Esophagus muscularis mucosa (tissue), 4 donors: ENCODE results near the gene TMED5. TPM values are rescaled to one million over a fixed set of nuclear protein-coding genes. Genes with fewer than 3 reads are reported as not detected.

Source experiments
- DNase-seq: peaks from one replicate; pipeline ENCODE4 v3.0.0-alpha.2; 2017; ENCODE audit errors: extremely low spot score
- H3K27ac ChIP-seq, 4 donors: fragments of 200-600 bp; sonication (generic); replicated peaks in 1 of 4; 1 replicate in 3 of 4; 2 replicates in 1 of 4; pipeline ENCODE4 v1.5.1; 2016 to 2019; ENCODE audit warnings: mild to moderate bottlenecking in 1 of 4
- H3K27me3 ChIP-seq, 4 donors: fragments of 200-600 bp; sonication (generic); one replicate each; pipeline versions ENCODE4 v1.5.1 to v1.6.0; 2016 to 2019
- H3K36me3 ChIP-seq, 4 donors: fragments of 200-600 bp; sonication (generic); one replicate each; pipeline ENCODE4 v1.5.1; 2016 to 2019
- H3K4me1 ChIP-seq, 4 donors: fragments of 200-600 bp; sonication (generic); one replicate each; pipeline ENCODE4 v1.5.1; 2016 to 2019
- H3K4me3 ChIP-seq, 4 donors: fragments of 200-600 bp; sonication (generic); 1 replicate in 2 of 4; 2 replicates in 2 of 4; pipeline ENCODE4 v1.5.1; 2016 to 2019; ENCODE audit warnings: mild to moderate bottlenecking in 4 of 4, moderate library complexity in 1 of 4
- H3K9me3 ChIP-seq, 4 donors: fragments of 200-600 bp; sonication (generic); 1 replicate in 3 of 4; 2 replicates in 1 of 4; pipeline ENCODE4 v1.5.1; 2016 to 2019
- CTCF ChIP-seq, 3 experiments: fragments of 200-600 bp in 2 of 3; fragments of 450-650 bp in 1 of 3; sonication (generic) in 2 of 3; IDR thresholded peaks; one replicate each; pipeline ENCODE4 v1.5.1; 2017 to 2019; ENCODE audit warnings: antibody characterized with exemption in 3 of 3, mild to moderate bottlenecking in 2 of 3, moderate library complexity in 1 of 3
- EP300 ChIP-seq: sonication (generic); formaldehyde crosslinking; IDR thresholded peaks from one replicate; pipeline ENCODE4 v1.6.1; 2017; ENCODE audit warnings: antibody characterized with exemption
- POLR2A ChIP-seq: fragments of 450-650 bp; IDR thresholded peaks from one replicate; pipeline ENCODE4 v1.6.1; 2017; ENCODE audit warnings: antibody characterized with exemption, moderate library complexity, mild to moderate bottlenecking, low read depth
- POLR2AphosphoS5 ChIP-seq, 2 donors: sonication (generic); formaldehyde crosslinking; IDR thresholded peaks; one replicate each; pipeline ENCODE4 v1.6.1; 2017; ENCODE audit warnings: antibody characterized with exemption in 2 of 2
- WGBS: methylation state at CpG from one replicate; pipeline ENCODE4 v1.1.5; 2018; 5-methylcytosine and 5-hydroxymethylcytosine counted together
- intact Hi-C: fragments of 100-400 bp; cut with DNase I; formaldehyde crosslinking; loops from one replicate; pipeline ENCODE4 v1.15.1; 2023
- total RNA-seq, 4 donors: library from RNA; depleted of rRNA; stranded (reverse); fragments of >200 nt; gene quantifications; one replicate each; pipeline versions ENCODE4 v1.1.0 to v1.2.1, GENCODE V29; 2016

TMED5 gene
- total RNA-seq, 4 donors from 2014 or later, result 45.7 to 72.6 (median 59.2) TPM

GRCh38 chr1:93129507-93130099 is 50.6 kb downstream of the TMED5 start:
- H3K4me1 ChIP-seq, result no peaks in the 10 kb centered on the region
- peaks cover 3 to 51% (median 8%) of the 10 kb centered on the region in 4 donors for H3K36me3 ChIP-seq
- H3K9me3 ChIP-seq, result no peaks in the 10 kb centered on the region
- intact Hi-C loops, result no loop called here
- no peak for TF ChIP-seq POLR2A
- TF ChIP-seq EP300, result no peak
- TF ChIP-seq CTCF (IDR thresholded peaks at IDR 0.05), result no peak
- no peak for TF ChIP-seq POLR2AphosphoS5 (IDR thresholded peaks at IDR 0.05)
- DNase-seq, result no peak
- H3K27ac ChIP-seq, result no peak overlapping the region
- H3K27me3 ChIP-seq, result no peaks in the 10 kb centered on the region
- no peak overlapping the region for H3K4me3 ChIP-seq

DNA sequence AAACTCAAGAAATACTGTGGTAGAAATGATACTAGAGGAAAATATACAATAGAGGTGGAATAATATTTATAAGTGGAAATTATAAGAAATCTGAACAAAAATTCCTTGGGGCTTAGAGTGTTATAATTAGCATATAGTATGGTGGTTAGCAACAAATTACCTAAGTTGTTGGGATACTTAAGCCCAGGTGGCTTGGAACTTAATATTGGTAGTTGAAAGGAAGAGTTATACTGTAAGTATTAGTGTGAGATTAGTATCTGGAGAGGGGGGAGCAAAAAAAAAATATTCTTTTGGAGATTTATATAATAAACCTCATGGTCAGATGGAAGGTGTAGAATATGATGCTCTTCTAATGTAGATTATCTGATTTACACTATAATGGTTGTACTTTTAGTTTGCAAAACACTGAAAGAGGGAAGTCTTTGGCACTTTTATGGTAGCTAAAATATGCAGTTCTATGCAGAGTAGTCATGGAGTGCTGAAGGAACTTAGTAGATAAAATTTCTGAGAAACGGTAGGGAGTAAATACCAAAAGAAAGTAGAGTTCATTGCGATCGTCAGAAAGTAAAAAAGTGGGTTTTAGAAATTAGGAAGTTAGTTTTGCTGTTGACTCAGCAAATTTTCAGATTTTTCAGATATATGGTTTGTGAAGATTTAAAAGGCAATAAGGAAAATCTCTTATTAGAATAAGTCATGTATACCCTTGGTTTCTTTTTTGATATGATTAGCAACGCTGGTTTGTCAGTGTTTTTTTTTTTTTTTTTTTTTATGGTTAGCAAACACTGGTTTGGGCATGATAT is 55.5 kb downstream of the TMED5 start:
- intact Hi-C loops, result no loop called here
- WGBS, result 76% methylated on average over 4 of the region's 4 CpGs
- Histone ChIP-seq H3K4me1 (no peaks in the 10 kb centered on the region), H3K9me3 (no peaks in the 10 kb centered on the region), H3K27me3 (no peaks in the 10 kb centered on the region), H3K4me3 (no peak overlapping the region), H3K36me3 (peaks cover 3 to 29% (median 4%) of the 10 kb centered on the region in 4 donors), H3K27ac (no peak overlapping the region)
- TF ChIP-seq CTCF (IDR thresholded peaks at IDR 0.05), result no peak
- DNase-seq, result no peak

GRCh38 chr1:93123201-93123783 is 56.9 kb downstream of the TMED5 start:
- no peaks in the 10 kb centered on the region for H3K9me3 ChIP-seq
- TF ChIP-seq EP300 (no peak), CTCF (IDR thresholded peaks at IDR 0.05) (no peak), POLR2A (no peak), POLR2AphosphoS5 (IDR thresholded peaks at IDR 0.05) (no peak)
- no peaks in the 10 kb centered on the region for H3K27me3 ChIP-seq
- no peak overlapping the region for H3K27ac ChIP-seq
- no peak for DNase-seq
- no peak overlapping the region for H3K4me3 ChIP-seq
- H3K36me3 ChIP-seq, result peaks cover 6 to 31% (median 14%) of the 10 kb centered on the region in 4 donors
- H3K4me1 ChIP-seq, result no peaks in the 10 kb centered on the region
- intact Hi-C loops, result no loop called here
- WGBS, result 95% methylated on average over 4 of the region's 4 CpGs

GRCh38 chr1:93120614-93121013 is 59.6 kb downstream of the TMED5 start:
- Histone ChIP-seq H3K27me3 (no peaks in the 10 kb centered on the region), H3K4me3 (no peak overlapping the region), H3K9me3 (no peaks in the 10 kb centered on the region), H3K4me1 (no peaks in the 10 kb centered on the region), H3K36me3 (peaks cover 11 to 53% (median 28%) of the 10 kb centered on the region in 4 donors), H3K27ac (no peak overlapping the region)
- TF ChIP-seq POLR2AphosphoS5 (IDR thresholded peaks at IDR 0.05), result no peak
- no peak for TF ChIP-seq POLR2A
- TF ChIP-seq EP300, result no peak
- TF ChIP-seq CTCF (IDR thresholded peaks at IDR 0.05), result no peak
- intact Hi-C loops, result no loop called here
- DNase-seq, result no peak
